H1 (cell line): ENCODE data around the gene THBD. TPM values are rescaled to one million over a fixed set of nuclear protein-coding genes. Genes with fewer than 3 reads are reported as not detected.
A peak's percentile ranks its signal among the peaks of the same experiment; 100 is the strongest.

Source experiments
- CTCF ChIA-PET: fragments of 300-600 bp; sonication (Branson Sonifier 250); formaldehyde crosslinking; loops from one replicate; lab custom pipeline; 2021; ENCODE audit not compliant: partially characterized antibody; lab: Charles Lee
- POLR2A ChIA-PET: fragments of 300-600 bp; sonication (Branson Sonifier 250); formaldehyde crosslinking; loops from one replicate; lab custom pipeline; 2021; ENCODE audit warnings: inconsistent platforms; ENCODE audit not compliant: partially characterized antibody; lab: Charles Lee
- DNase-seq, 2 experiments: peaks; one replicate each; pipeline versions ENCODE4 v3.0.0 to v3.0.0-alpha.2; 2010 to 2022; ENCODE audit warnings: low spot score in 2 of 2, low read depth in 1 of 2, mixed read lengths in 1 of 2
- FAIRE-seq: peaks from 2 replicates; lab custom pipeline; 2011; peaks lifted over from hg19 to GRCh38; lab: Jason Lieb, UNC
- H2AFZ ChIP-seq: 2 replicates; pipeline ENCODE4 v1.8.1; 2012; ENCODE audit warnings: low read length, inconsistent platforms
- H2AK5ac ChIP-seq: 2 replicates; pipeline ENCODE4 v1.6.1; 2013; ENCODE audit warnings: low read depth, low read length
- H2BK120ac ChIP-seq: replicated peaks from 2 replicates; pipeline ENCODE3; 2013; ENCODE audit warnings: low read depth, low read length, inconsistent platforms
- H2BK12ac ChIP-seq: 2 replicates; pipeline ENCODE4 v1.6.1; 2013; ENCODE audit warnings: low read depth, low read length
- H2BK15ac ChIP-seq: 2 replicates; pipeline ENCODE4 v1.6.1; 2013; ENCODE audit warnings: low read length
- H2BK20ac ChIP-seq: 2 replicates; pipeline ENCODE4 v1.6.1; 2013; ENCODE audit warnings: low read length
- H2BK5ac ChIP-seq: 2 replicates; pipeline ENCODE4 v1.6.1; 2013; ENCODE audit warnings: low read depth, low read length
- H3K14ac ChIP-seq: 2 replicates; pipeline ENCODE4 v1.6.1; 2013; ENCODE audit warnings: inconsistent platforms; ENCODE audit not compliant: insufficient read length
- H3K18ac ChIP-seq: 2 replicates; pipeline ENCODE4 v1.6.1; 2013; ENCODE audit warnings: low read length; ENCODE audit errors: extremely low read depth
- H3K23ac ChIP-seq: 2 replicates; pipeline ENCODE4 v1.6.1; 2013; ENCODE audit warnings: inconsistent platforms; ENCODE audit not compliant: insufficient read length
- H3K23me2 ChIP-seq: 2 replicates; pipeline ENCODE4 v1.6.1; 2013; ENCODE audit warnings: low read depth, low read length
- H3K27ac ChIP-seq: 2 replicates; pipeline ENCODE4 v1.6.1; 2011; ENCODE audit warnings: low read depth, low read length, inconsistent platforms
- H3K27me3 ChIP-seq, 4 experiments: replicated peaks in 1 of 4; 1 replicate in 1 of 4; 2 replicates in 3 of 4; pipeline versions ENCODE4 v1.6.1 to v1.8.1; 2011 to 2013; ENCODE audit warnings: low read length in 3 of 4, mild to moderate bottlenecking in 3 of 4, inconsistent platforms in 2 of 4, mixed read lengths in 2 of 4, moderate library complexity in 1 of 4; ENCODE audit not compliant: control insufficient read depth in 3 of 4, insufficient read depth in 3 of 4; ENCODE audit errors: extremely low read depth in 1 of 4
- H3K36me3 ChIP-seq, 4 experiments: 2 replicates each; pipeline versions ENCODE4 v1.6.1 to v1.8.1; 2011 to 2013; ENCODE audit warnings: mild to moderate bottlenecking in 4 of 4, low read length in 3 of 4, moderate library complexity in 2 of 4, control low read depth in 1 of 4, inconsistent platforms in 1 of 4; ENCODE audit not compliant: insufficient read depth in 4 of 4, control insufficient read depth in 2 of 4
- H3K4ac ChIP-seq: replicated peaks from 2 replicates; pipeline ENCODE3; 2013; ENCODE audit warnings: low read length, low read depth, mixed read lengths, inconsistent platforms; ENCODE audit not compliant: insufficient read length
- H3K4me1 ChIP-seq, 4 experiments: replicated peaks in 1 of 4; 1 replicate in 1 of 4; 2 replicates in 3 of 4; pipeline versions ENCODE4 v1.6.1 to v1.8.1; 2011 to 2013; ENCODE audit warnings: low read length in 3 of 4, inconsistent platforms in 2 of 4, mixed read lengths in 1 of 4; ENCODE audit not compliant: insufficient read depth in 4 of 4, control insufficient read depth in 3 of 4
- H3K4me2 ChIP-seq, 2 experiments: 2 replicates each; pipeline versions ENCODE4 v1.6.1 to v1.8.1; 2011 to 2013; ENCODE audit warnings: low read depth in 2 of 2, low read length in 2 of 2, control low read depth in 1 of 2, inconsistent platforms in 1 of 2, mild to moderate bottlenecking in 1 of 2; ENCODE audit not compliant: insufficient read depth in 1 of 2
- H3K4me3 ChIP-seq, 4 experiments: fragments of 200-600, 300-600 bp in 1 of 4; sonication (generic), shearing (Covaris generic), sonication (Bioruptor Twin) in 1 of 4; 2 replicates each; pipeline versions ENCODE4 v1.5.1 to v1.8.1; 2011 to 2016; ENCODE audit warnings: low read length in 4 of 4, low read depth in 3 of 4, control low read depth in 2 of 4, inconsistent platforms in 2 of 4, mild to moderate bottlenecking in 2 of 4, mixed read lengths in 1 of 4, moderate library complexity in 1 of 4; ENCODE audit not compliant: insufficient read depth in 2 of 4; ENCODE audit errors: extremely low read depth in 1 of 4
- H3K56ac ChIP-seq: replicated peaks from 2 replicates; pipeline ENCODE3; 2013; ENCODE audit warnings: low read depth, mild to moderate bottlenecking, mixed read lengths, low read length, inconsistent platforms; ENCODE audit not compliant: insufficient read length
- H3K79me1 ChIP-seq: 2 replicates; pipeline ENCODE4 v1.6.1; 2013; ENCODE audit warnings: low read depth, low read length, control low read depth
- H3K79me2 ChIP-seq, 2 experiments: 2 replicates each; pipeline versions ENCODE4 v1.6.1 to v1.8.1; 2012 to 2013; ENCODE audit warnings: low read length in 2 of 2, mild to moderate bottlenecking in 2 of 2, inconsistent platforms in 1 of 2; ENCODE audit not compliant: insufficient read depth in 2 of 2, control insufficient read depth in 1 of 2
- H3K9ac ChIP-seq, 4 experiments: replicated peaks in 1 of 4; 1 replicate in 1 of 4; 2 replicates in 3 of 4; pipeline versions ENCODE4 v1.6.1 to v1.8.1; 2011 to 2013; ENCODE audit warnings: low read depth in 3 of 4, low read length in 3 of 4, control low read depth in 2 of 4, mild to moderate bottlenecking in 2 of 4, moderate library complexity in 2 of 4, inconsistent platforms in 1 of 4; ENCODE audit errors: extremely low read depth in 1 of 4
- H3K9me3 ChIP-seq, 2 experiments: 2 replicates each; pipeline versions ENCODE4 v1.6.1 to v1.8.1; 2012 to 2013; ENCODE audit warnings: mild to moderate bottlenecking in 2 of 2, moderate library complexity in 2 of 2, control low read depth in 1 of 2, inconsistent platforms in 1 of 2, low read depth in 1 of 2, low read length in 1 of 2, mixed read lengths in 1 of 2; ENCODE audit not compliant: insufficient read depth in 2 of 2
- H4K20me1 ChIP-seq, 2 experiments: replicated peaks in 1 of 2; 2 replicates each; pipeline versions ENCODE3 to v1.8.1; 2011 to 2013; ENCODE audit warnings: inconsistent platforms in 2 of 2, low read length in 2 of 2, mild to moderate bottlenecking in 1 of 2; ENCODE audit not compliant: insufficient read depth in 2 of 2, control insufficient read depth in 1 of 2
- H4K5ac ChIP-seq: 2 replicates; pipeline ENCODE4 v1.6.1; 2013; ENCODE audit warnings: low read length, low read depth, mixed read lengths, inconsistent platforms; ENCODE audit not compliant: insufficient read length
- H4K8ac ChIP-seq: 2 replicates; pipeline ENCODE4 v1.8.0; 2013; ENCODE audit warnings: mild to moderate bottlenecking, moderate library complexity, low read length, inconsistent platforms; ENCODE audit not compliant: insufficient read depth; ENCODE audit errors: extremely low read depth
- H4K91ac ChIP-seq: replicated peaks from 2 replicates; pipeline ENCODE3; 2013; ENCODE audit warnings: low read length, mixed read lengths, inconsistent platforms; ENCODE audit not compliant: insufficient read length
- CTCF ChIP-seq, 3 experiments: IDR thresholded peaks; 1 replicate in 2 of 3; 2 replicates in 1 of 3; pipeline versions ENCODE4 v1.5.1 to v1.6.1; 2011; ENCODE audit warnings: low read length in 3 of 3, mild to moderate bottlenecking in 3 of 3, inconsistent platforms in 2 of 3, low read depth in 1 of 3, moderate library complexity in 1 of 3; ENCODE audit not compliant: insufficient read depth in 1 of 3; ENCODE audit errors: control extremely low read depth in 1 of 3
- E2F6 ChIP-seq: IDR thresholded peaks from 2 replicates; pipeline ENCODE4 v1.6.1; 2012; ENCODE audit warnings: inconsistent platforms
- RAD21 ChIP-seq, 2 experiments: IDR thresholded peaks in 1 of 2; conservative IDR thresholded peaks in 1 of 2; 2 replicates each; pipeline ENCODE4 v1.6.1; 2011; ENCODE audit warnings: low read depth in 2 of 2, low read length in 2 of 2, improper control_type of control experiment in 1 of 2, inconsistent platforms in 1 of 2, mild to moderate bottlenecking in 1 of 2, moderate library complexity in 1 of 2
- YY1 ChIP-seq: IDR thresholded peaks from 2 replicates; pipeline ENCODE4 v1.6.1; 2011; ENCODE audit warnings: low read depth, mild to moderate bottlenecking, low read length
- WGBS, 2 experiments: shearing (Covaris generic) in 1 of 2; methylation state at CpG; one replicate each; pipeline versions ENCODE4 v1.1.6 to v1.1.7; 2013 to 2015; ENCODE audit warnings: low lambda C conversion rate in 2 of 2, mixed read lengths in 2 of 2, inconsistent platforms in 1 of 2, low coverage in 1 of 2, missing lambda C conversion rate in 1 of 2; ENCODE audit not compliant: insufficient replicate concordance in 2 of 2, insufficient coverage in 1 of 2, insufficient read length in 1 of 2; ENCODE audit errors: extremely low coverage in 1 of 2, missing lambda C conversion rate in 1 of 2; 5-methylcytosine and 5-hydroxymethylcytosine counted together
- polyA plus RNA-seq, 7 experiments: library from polyadenylated mRNA; depleted of rRNA in 3 of 7; stranded (reverse) in 5 of 7; unstranded in 2 of 7; fragments of >200 nt in 5 of 7; fragments of 200-250 nt in 2 of 7; gene quantifications; 1 replicate in 5 of 7; 2 replicates in 1 of 7; 4 replicates in 1 of 7; pipeline versions ENCODE4 v1.2.1 to v1.2.3, GENCODE V29; 2011 to 2013; ENCODE audit warnings: missing spikeins in 2 of 7, mixed read lengths in 2 of 7
- total RNA-seq: library from RNA; stranded (reverse); fragmentation: NEBNext Ultra II Directional; extraction: Animal tissue kit (Norgen Biotek cat#: 25700); gene quantifications from 2 replicates; pipeline ENCODE4 v1.2.1, GENCODE V29; 2021

THBD gene
- total and polyA plus RNA-seq, 2 of the 8 experiments (the other 6 are each of a cell fraction or from before 2014, with no cell fraction given) = 0.21 to 0.43 TPM

- Histone ChIP-seq H3K27me3 (no peaks in the 10 kb centered on the region; a peak in 1 of 7 replicates), H3K4me1 (no peaks in the 10 kb centered on the region), H4K8ac (no peak overlapping the region), H3K9ac (no peak overlapping the region)
- TF ChIP-seq YY1 (peak; percentile 82), CTCF (IDR thresholded peaks at IDR 0.05; ENCODE audit: control extremely low read depth in 1 of 3, insufficient read depth in 1 of 3, low read depth in 1 of 3, low read length in 3 of 3) (peak; percentile 53 to 77 (median 62)), E2F6 (no peak), RAD21 (IDR thresholded peaks at IDR 0.05 in 1 of 2, conservative IDR thresholded peaks at IDR 0.05 in 1 of 2; ENCODE audit: low read depth in 2 of 2, low read length in 2 of 2) (peak; percentile 52 to 58)
- TF ChIP-seq, all 59 proteins: peak for 3
- Histone ChIP-seq H3K23ac (no peak overlapping the region), H4K5ac (no peak overlapping the region), H3K4ac (no peak overlapping the region), H3K79me1 (no peaks in the 10 kb centered on the region), H2AK5ac (no peak overlapping the region), H3K23me2 (0 out of 2 replicates have a peak, but pooled peaks cover 1% of the 10 kb centered on the region), H2BK20ac (0 out of 2 replicates have a peak overlapping the region, but pooled peaks have one; percentile 56), H3K56ac (no peak overlapping the region), H3K4me2 (no peak overlapping the region), H2BK5ac (no peak overlapping the region), H3K79me2 (no peaks in the 10 kb centered on the region), H3K18ac (no peak overlapping the region), H2AFZ (peak overlapping the region; percentile 68), H3K27ac (no peak overlapping the region), H2BK12ac (0 out of 2 replicates have a peak overlapping the region, but pooled peaks have one; percentile 39), H3K9me3 (no peaks in the 10 kb centered on the region), H2BK120ac (no peak overlapping the region), H4K91ac (no peak overlapping the region), H3K4me3 (no peak overlapping the region), H2BK15ac (no peak overlapping the region), H4K20me1 (no peaks in the 10 kb centered on the region), H3K36me3 (no peaks in the 10 kb centered on the region), H3K14ac (no peak overlapping the region)
- WGBS, 2 experiments = 80 to 100% methylated on average over 1 to 10 of the region's 10 CpGs
- POLR2A ChIA-PET = no interaction called here
- CTCF ChIA-PET = interaction anchor here (2.0 to 2.2 kb wide), 2 partner anchors 11 to 56 kb away, joined by 6 to 10 read pairs; partner anchors contain the start of gene SSTR4
- FAIRE-seq (no peak), DNase-seq (peak in 1 of 2 experiments; percentile 57)
Measured at GRCh38 chr20:23023621-23024177, 25.8 kb downstream of the THBD start.
